K562 (cell line): Measurements from ENCODE around the gene MEGF11. TPM values are rescaled to one million over a fixed set of nuclear protein-coding genes. Genes with fewer than 3 reads are reported as not detected.

Experiments used
- ATAC-seq: fragments of 200-7000 bp; cut with Tn5 transposase; 3 replicates; pipeline ENCODE4 v1.9.1; 2020; ENCODE audit warnings: moderate library complexity
- BruUV-seq: library from RNA; stranded (reverse); fragments of 400-500 nt; replicated peaks from 2 replicates; lab custom pipeline; 2021; lab: Mats Ljungman, UMichigan
- CTCF ChIA-PET: fragments of 300-600 bp; formaldehyde crosslinking; extraction: SDS; loops from one replicate; lab custom pipeline; 2021; ENCODE audit warnings: low intra/inter-chr PET ratio; lab: Yijun Ruan, JAX
- POLR2A ChIA-PET: fragments of 300-600, 350-650 bp; sonication (Branson Sonifier 250); formaldehyde crosslinking; extraction: SDS; loops from one replicate; lab custom pipeline; 2021; ENCODE audit warnings: antibody characterized with exemption, inconsistent platforms; lab: Yijun Ruan, JAX
- DNase-seq, 4 experiments: peaks; one replicate each; pipeline versions ENCODE4 v3.0.0 to v3.0.0-alpha.2; 2011 to 2018; ENCODE audit warnings: low spot score in 3 of 4, mixed read lengths in 3 of 4; ENCODE audit errors: extremely low read depth in 1 of 4
- FAIRE-seq: peaks from 2 replicates; lab custom pipeline; 2011; peaks lifted over from hg19 to GRCh38; lab: Jason Lieb, UNC
- H2AFZ ChIP-seq: 2 replicates; pipeline ENCODE4 v1.6.0; 2011; ENCODE audit warnings: low read depth, low read length, control low read depth, inconsistent platforms
- H3K27ac ChIP-seq: fragments of 200-600 bp; 3 replicates; pipeline ENCODE4 v1.8.0; 2011; ENCODE audit warnings: low read depth, mild to moderate bottlenecking, control low read depth, inconsistent platforms, low read length, moderate library complexity, mixed read lengths; ENCODE audit errors: extremely low read depth
- H3K27me3 ChIP-seq, 2 experiments: fragments of 300-600 bp in 1 of 2; 2 replicates in 1 of 2; 3 replicates in 1 of 2; pipeline versions ENCODE4 v1.6.0 to v1.8.0; 2011; ENCODE audit warnings: inconsistent platforms in 2 of 2, low read length in 2 of 2, mild to moderate bottlenecking in 1 of 2, mixed read lengths in 1 of 2, moderate library complexity in 1 of 2; ENCODE audit not compliant: control insufficient read depth in 2 of 2, insufficient read depth in 2 of 2
- H3K36me3 ChIP-seq: fragments of 300-600 bp; 3 replicates; pipeline ENCODE4 v1.8.0; 2011; ENCODE audit warnings: mild to moderate bottlenecking, low read length, inconsistent platforms; ENCODE audit not compliant: control insufficient read depth, insufficient read depth
- H3K4me1 ChIP-seq, 2 experiments: fragments of 200-600 bp in 1 of 2; replicated peaks in 1 of 2; 2 replicates in 1 of 2; 3 replicates in 1 of 2; pipeline versions ENCODE4 v1.5.1 to v1.8.0; 2011; ENCODE audit warnings: inconsistent platforms in 2 of 2, low read length in 2 of 2, mild to moderate bottlenecking in 1 of 2, mixed read lengths in 1 of 2, moderate library complexity in 1 of 2; ENCODE audit not compliant: control insufficient read depth in 2 of 2, insufficient read depth in 2 of 2
- H3K4me2 ChIP-seq: 2 replicates; pipeline ENCODE4 v1.6.1; 2011; ENCODE audit warnings: low read length, control low read depth, inconsistent platforms, mixed read lengths; ENCODE audit not compliant: insufficient read depth
- H3K4me3 ChIP-seq: fragments of 200-600 bp; sonication (generic), shearing (Covaris generic); 2 replicates; pipeline ENCODE4 v1.5.1; 2016; ENCODE audit warnings: control low read depth, inconsistent platforms
- H3K79me2 ChIP-seq: fragments of 200-600 bp; 3 replicates; pipeline ENCODE4 v1.8.0; 2011; ENCODE audit warnings: low read length, inconsistent platforms; ENCODE audit not compliant: control insufficient read depth, insufficient read depth
- H3K9ac ChIP-seq, 2 experiments: 2 replicates each; pipeline versions ENCODE4 v1.6.0 to v1.6.1; 2011; ENCODE audit warnings: low read depth in 2 of 2, low read length in 2 of 2, control low read depth in 1 of 2, inconsistent platforms in 1 of 2, mild to moderate bottlenecking in 1 of 2, mixed read lengths in 1 of 2; ENCODE audit not compliant: insufficient read depth in 1 of 2
- H3K9me1 ChIP-seq: one replicate; pipeline ENCODE4 v1.6.0; 2011; ENCODE audit warnings: inconsistent platforms, mild to moderate bottlenecking, low read length, moderate library complexity; ENCODE audit not compliant: control insufficient read depth, insufficient read depth
- H3K9me3 ChIP-seq: replicated peaks from 2 replicates; pipeline ENCODE4 v1.5.1; 2011; ENCODE audit warnings: low read depth, low read length, inconsistent platforms; ENCODE audit not compliant: control insufficient read depth, insufficient read depth
- H4K20me1 ChIP-seq: replicated peaks from 2 replicates; pipeline ENCODE4 v1.6.1; 2011; ENCODE audit warnings: low read length, inconsistent platforms, mixed read lengths; ENCODE audit not compliant: control insufficient read depth, insufficient read depth
- ATF3 ChIP-seq, 2 experiments: fragments of 450-650 bp in 1 of 2; sonication (generic) in 1 of 2; formaldehyde crosslinking in 1 of 2; IDR thresholded peaks in 1 of 2; conservative IDR thresholded peaks in 1 of 2; 2 replicates each; pipeline versions ENCODE4 v1.6.1 to v1.8.1; 2016 to 2023; ENCODE audit warnings: mild to moderate bottlenecking in 2 of 2, moderate library complexity in 2 of 2, inconsistent platforms in 1 of 2, missing genetic modification reagents in 1 of 2
- GTF3C2 ChIP-seq: IDR thresholded peaks from 3 replicates; pipeline ENCODE4 v1.6.1; 2011; ENCODE audit warnings: borderline replicate concordance, mild to moderate bottlenecking, moderate library complexity; ENCODE audit not compliant: insufficient read length; ENCODE audit errors: extremely low read depth
- HBP1 ChIP-seq: fragments of 450-650 bp; formaldehyde crosslinking; IDR thresholded peaks from 2 replicates; pipeline ENCODE4 v1.4.0; 2022; ENCODE audit warnings: missing genetic modification characterization
- HMG20B ChIP-seq: fragments of 250-450 bp; sonication (Bioruptor Pico); IDR thresholded peaks from 2 replicates; pipeline ENCODE4 v1.5.0; 2021; ENCODE audit warnings: mild to moderate bottlenecking
- ID3 ChIP-seq, 2 experiments: fragments of 250-450 bp in 1 of 2; fragments of 450-650 bp in 1 of 2; sonication (Bioruptor Pico) in 1 of 2; IDR thresholded peaks; 2 replicates each; pipeline versions ENCODE4 v1.6.1 to v1.8.0; 2016 to 2021; ENCODE audit warnings: mild to moderate bottlenecking in 2 of 2, moderate library complexity in 2 of 2, missing compliant biosample characterization in 1 of 2, missing genetic modification characterization in 1 of 2
- NFRKB ChIP-seq: fragments of 450-650 bp; IDR thresholded peaks from 2 replicates; pipeline ENCODE4 v1.6.1; 2016; ENCODE audit warnings: low read depth
- NUFIP1 ChIP-seq: fragments of 450-650 bp; IDR thresholded peaks from 2 replicates; pipeline ENCODE4 v1.6.1; 2018; ENCODE audit not compliant: partially characterized antibody
- SAFB2 ChIP-seq: fragments of 200-400 bp; formaldehyde crosslinking; IDR thresholded peaks from 2 replicates; pipeline ENCODE4 v1.6.1; 2018; ENCODE audit warnings: borderline replicate concordance, low read length, low read depth, moderate library complexity; ENCODE audit not compliant: severe bottlenecking
- ZBTB12 ChIP-seq: fragments of 250-450 bp; sonication (Bioruptor Pico); IDR thresholded peaks from 2 replicates; pipeline ENCODE4 v1.4.0; 2020
- WGBS: fragments of 100-300 bp; shearing (Covaris generic); methylation state at CpG from one replicate; pipeline ENCODE4 v1.1.6; 2016; ENCODE audit warnings: low coverage, mixed read lengths; ENCODE audit not compliant: insufficient coverage; ENCODE audit errors: missing lambda C conversion rate; 5-methylcytosine and 5-hydroxymethylcytosine counted together
- in situ Hi-C: fragments of 300-500 bp; cut with MboI; formaldehyde crosslinking; loops from 4 replicates; pipeline ENCODE4 v1.15.0; 2018; ENCODE audit warnings: inconsistent platforms, mixed read lengths
- intact Hi-C: fragments of 100-400 bp; cut with micrococcal nuclease; formaldehyde crosslinking; loops from 2 replicates; pipeline ENCODE4 v1.14.2; 2022
- polyA plus RNA-seq, 8 experiments: library from polyadenylated mRNA; depleted of rRNA in 4 of 8; stranded (reverse) in 5 of 8; unstranded in 3 of 8; fragments of >200 nt; fragmentation: Nextera tagmentation in 2 of 8; fragmentation: Illumina TruSeq in 1 of 8; extraction: Ambion mirVana in 2 of 8; extraction: Trizol in 1 of 8; gene quantifications; 2 replicates each; pipeline versions ENCODE4 v1.2.1 to v1.2.3, GENCODE V29; 2011 to 2014; ENCODE audit warnings: inconsistent platforms in 1 of 8, missing spikeins in 1 of 8
- total RNA-seq, 7 experiments: library from RNA; depleted of rRNA in 6 of 7; stranded (reverse); fragments of >200 nt in 6 of 7; fragmentation: Illumina TruSeq in 2 of 7; extraction: Trizol in 2 of 7; gene quantifications; 2 replicates each; pipeline versions ENCODE4 v1.2.1 to v1.2.3, GENCODE V29; 2011 to 2021; ENCODE audit warnings: low replicate concordance in 1 of 7

MEGF11 gene
- total and polyA plus RNA-seq, 9 of the 15 experiments (the other 6 are each of a cell fraction or from before 2014, with no cell fraction given) = 0.06 to 0.23 (median 0.20) TPM; not detected in 6

GRCh38 chr15:66102563-66103292 lies 150.8 kb downstream of the MEGF11 start (continued):
- TF ChIP-seq ID3 (CRISPR knock-in tag; IDR thresholded peaks at IDR 0.05) (no peak), ID3 (tag; IDR thresholded peaks at IDR 0.05) (no peak)

- no peak for ATAC-seq
- Histone ChIP-seq H3K27ac (no peak overlapping the region), H3K4me3 (no peak overlapping the region), H3K79me2 (no peaks in the 10 kb centered on the region), H3K9me3 (no peaks in the 10 kb centered on the region), H3K9ac (no peak overlapping the region), H3K9me1 (no peaks in the 10 kb centered on the region), H3K4me1 (no peaks in the 10 kb centered on the region), H3K27me3 (peaks cover 30 to 69% of the 10 kb centered on the region in 2 experiments; a peak in 4 of 5 replicates), H2AFZ (no peak overlapping the region), H3K4me2 (no peak overlapping the region), H4K20me1 (peaks cover 12% of the 10 kb centered on the region; the same call in 1 of the 2 replicates), H3K36me3 (no peaks in the 10 kb centered on the region)
- ChIA-PET POLR2A (interaction anchor here (0.6 to 0.7 kb wide), 3 partner anchors 12 to 180 kb away, joined by 3 to 4 read pairs (median 3); no protein-coding TSS in a partner anchor), CTCF (no interaction called here)
- DNase-seq = no peak
- in situ Hi-C loops = no loop called here
- intact Hi-C loops = no loop called here
- no TSS peak for BruUV-seq
- WGBS = 2% methylated on average over 10 of the region's 10 CpGs
- FAIRE-seq = no peak
- no peak for TF ChIP-seq ZBTB12
- no peak for TF ChIP-seq GTF3C2
- TF ChIP-seq NFRKB = no peak
- no peak for TF ChIP-seq HBP1 (CRISPR knock-in tag)
- TF ChIP-seq NUFIP1 = no peak
- no peak for TF ChIP-seq HMG20B
- no peak for TF ChIP-seq SAFB2
- TF ChIP-seq ATF3 (IDR thresholded peaks at IDR 0.05) = no peak
- TF ChIP-seq ATF3 (CRISPR knock-in tag; conservative IDR thresholded peaks at IDR 0.05) = no peak
Observed at GRCh38 chr15:66101715-66102395, 151.7 kb downstream of the MEGF11 start.
